Anterior cingulate cortex (tissue), 58 donors: Measurements from ENCODE around the gene HAUS5.

Experiments
- DNase-seq, 58 donors: peaks; one replicate each; lab custom pipeline; 2025; lab: John Stamatoyannopoulos, UW

The HAUS5 gene

GRCh38 chr19:35669566-35669965 is 57.0 kb downstream of the HAUS5 start:
- DNase-seq: no peak

GRCh38 chr19:35669974-35670373 is 57.4 kb downstream of the HAUS5 start:
- no peak for DNase-seq

GRCh38 chr19:35670686-35671085 is 58.2 kb downstream of the HAUS5 start:
- no peak for DNase-seq

- no peak for DNase-seq
Observed at GRCh38 chr19:35671818-35672217, 59.3 kb downstream of the HAUS5 start.

GRCh38 chr19:35673121-35673804 is 60.7 kb downstream of the HAUS5 start:
- no peak for DNase-seq
